A549 (cell line): ENCODE measurements around the gene NDUFB1. TPM values are rescaled to one million over a fixed set of nuclear protein-coding genes. Genes with fewer than 3 reads are reported as not detected.

Source experiments
- ATAC-seq, 2 experiments: fragments of 200-7000 bp in 1 of 2; fragments of >200 bp in 1 of 2; cut with Nextera tagmentation in 1 of 2; cut with Tn5 transposase in 1 of 2; 3 replicates each; pipeline versions ENCODE4 v1.8.0 to v1.9.1; 2018 to 2020; ENCODE audit warnings: mild to moderate bottlenecking in 1 of 2, moderate library complexity in 1 of 2
- CTCF ChIA-PET: fragments of 300-600 bp; sonication (Branson Sonifier 250); formaldehyde crosslinking; extraction: SDS; loops from one replicate; lab custom pipeline; 2021; ENCODE audit warnings: antibody characterized with exemption, inconsistent platforms; lab: Yijun Ruan, JAX
- POLR2A ChIA-PET: fragments of 350-600 bp; formaldehyde crosslinking; extraction: SDS; loops from one replicate; lab custom pipeline; 2021; ENCODE audit warnings: antibody characterized with exemption, inconsistent platforms; lab: Yijun Ruan, JAX
- DNase-seq, 2 experiments: peaks; one replicate each; pipeline versions ENCODE4 v3.0.0 to v3.0.0-alpha.2; 2011 to 2016; ENCODE audit warnings: low read depth in 1 of 2, low spot score in 1 of 2
- FAIRE-seq: peaks from 2 replicates; lab custom pipeline; 2011; peaks lifted over from hg19 to GRCh38; lab: Jason Lieb, UNC
- H3K27ac ChIP-seq, 2 experiments: fragments of >200 bp; sonication (Bioruptor Twin); formaldehyde crosslinking; 3 replicates each; pipeline ENCODE4 v1.5.1; 2016 to 2017
- H3K4me1 ChIP-seq: fragments of >200 bp; sonication (Bioruptor Twin); formaldehyde crosslinking; 3 replicates; pipeline ENCODE4 v1.6.1; 2016
- H3K4me2 ChIP-seq: fragments of >200 bp; sonication (Bioruptor Twin); formaldehyde crosslinking; 3 replicates; pipeline ENCODE4 v1.6.1; 2016
- H3K4me3 ChIP-seq: fragments of >200 bp; sonication (Bioruptor Twin); formaldehyde crosslinking; 3 replicates; pipeline ENCODE4 v1.5.1; 2016
- H3K9me3 ChIP-seq: fragments of >200 bp; sonication (Bioruptor Twin); formaldehyde crosslinking; 3 replicates; pipeline ENCODE4 v1.6.1; 2016
- ATOH8 ChIP-seq: fragments of 250-450 bp; sonication (Bioruptor Pico); IDR thresholded peaks from 2 replicates; pipeline ENCODE4 v1.5.0; 2020; ENCODE audit warnings: low read depth, mild to moderate bottlenecking, moderate library complexity
- CHD4 ChIP-seq: fragments of 200-600 bp; sonication (generic); IDR thresholded peaks from 2 replicates; pipeline ENCODE4 v1.6.1; 2016; ENCODE audit warnings: antibody characterized with exemption, mild to moderate bottlenecking, borderline replicate concordance
- ELK1 ChIP-seq: fragments of 150-350 bp; IDR thresholded peaks from 2 replicates; pipeline ENCODE4 v1.6.1; 2014; ENCODE audit warnings: low read depth, mild to moderate bottlenecking, low read length
- EP300 ChIP-seq, 2 experiments: fragments of >200 bp; sonication (Bioruptor Twin); formaldehyde crosslinking; IDR thresholded peaks; 2 replicates in 1 of 2; 3 replicates in 1 of 2; pipeline ENCODE4 v1.6.1; 2016 to 2017
- HOXB5 ChIP-seq: fragments of 250-450 bp; sonication (Bioruptor Pico); IDR thresholded peaks from 2 replicates; pipeline ENCODE4 v1.5.0; 2020; ENCODE audit warnings: mild to moderate bottlenecking, moderate library complexity
- KDM5A ChIP-seq: fragments of 200-600 bp; sonication (generic); IDR thresholded peaks from 2 replicates; pipeline ENCODE4 v1.6.1; 2016; ENCODE audit warnings: antibody characterized with exemption, mild to moderate bottlenecking
- MAX ChIP-seq: IDR thresholded peaks from 2 replicates; pipeline ENCODE4 v1.6.1; 2012
- PHF8 ChIP-seq: fragments of 200-600 bp; sonication (generic); IDR thresholded peaks from 2 replicates; pipeline ENCODE4 v1.6.1; 2016; ENCODE audit warnings: low read depth, mild to moderate bottlenecking, antibody characterized with exemption, moderate library complexity, borderline replicate concordance
- RAD21 ChIP-seq, 2 experiments: fragments of >200 bp in 1 of 2; sonication (Bioruptor Twin) in 1 of 2; formaldehyde crosslinking in 1 of 2; IDR thresholded peaks in 1 of 2; conservative IDR thresholded peaks in 1 of 2; 2 replicates in 1 of 2; 3 replicates in 1 of 2; pipeline ENCODE4 v1.6.1; 2012 to 2018; ENCODE audit warnings: inconsistent platforms in 1 of 2
- REST ChIP-seq: fragments of 200-600 bp; sonication (generic); IDR thresholded peaks from 2 replicates; pipeline ENCODE4 v1.6.1; 2016; ENCODE audit warnings: antibody characterized with exemption, mild to moderate bottlenecking, moderate library complexity
- RNF2 ChIP-seq: fragments of 200-600 bp; sonication (generic); IDR thresholded peaks from 2 replicates; pipeline ENCODE4 v1.6.1; 2016; ENCODE audit warnings: low read depth, mild to moderate bottlenecking, antibody characterized with exemption, moderate library complexity, borderline replicate concordance
- SMC3 ChIP-seq: fragments of >200 bp; sonication (Bioruptor Twin); formaldehyde crosslinking; IDR thresholded peaks from 3 replicates; pipeline ENCODE4 v1.6.1; 2018; ENCODE audit warnings: inconsistent platforms
- USF2 ChIP-seq: fragments of 450-650 bp; IDR thresholded peaks from 2 replicates; pipeline ENCODE4 v1.6.1; 2014; ENCODE audit warnings: antibody characterized with exemption
- WGBS: methylation state at CpG from one replicate; pipeline ENCODE4 v1.1.6; 2017; ENCODE audit errors: missing lambda C conversion rate; 5-methylcytosine and 5-hydroxymethylcytosine counted together
- polyA plus RNA-seq, 4 experiments: library from polyadenylated mRNA; depleted of rRNA in 3 of 4; stranded (reverse); fragments of >200 nt; fragmentation: RNase III in 1 of 4; extraction: RNeasy Plus Mini Kit Qiagen cat#74134 plus additional on column Dnase treatment in 1 of 4; gene quantifications; 2 replicates in 3 of 4; 3 replicates in 1 of 4; pipeline ENCODE4 v1.2.3, GENCODE V29; 2011 to 2017
- TF ChIP-seq, protein P1 (sequence below): fragments of >200 bp; sonication (Bioruptor Twin); formaldehyde crosslinking; IDR thresholded peaks from 3 replicates; pipeline ENCODE4 v1.5.1; 2016

NDUFB1 gene
- polyA plus RNA-seq, 2 of the 4 experiments (the other 2 are of a cell fraction) = 596 to 704 TPM

DNA sequence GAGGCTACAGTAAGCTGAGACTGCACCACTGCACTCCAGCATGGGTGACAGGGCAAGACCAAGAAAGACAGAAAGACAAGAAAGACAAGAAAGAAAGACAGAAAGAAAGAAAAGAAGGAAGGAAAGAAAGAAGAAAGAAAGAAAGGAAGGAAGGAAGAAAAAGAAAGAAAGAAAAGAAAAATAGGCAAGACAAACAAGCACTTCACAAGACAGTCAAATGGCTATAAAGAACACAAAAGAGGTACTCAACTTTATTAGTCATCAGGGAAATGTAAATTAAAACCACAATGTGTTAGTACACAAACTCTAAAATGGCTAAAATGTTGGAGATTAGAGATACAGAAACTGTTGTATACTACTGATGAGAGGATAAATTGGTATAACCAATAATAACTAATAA, 21.7 kb downstream of the NDUFB1 start (continued):
- TF ChIP-seq REST = no peak

- 37% methylated on average over 1 of the region's 1 CpG for WGBS
- ATAC-seq = peak in 1 of 2 experiments; percentile 76; a peak in 4 of 6 replicates
- peak in 1 of 2 experiments; percentile 14 for DNase-seq
- POLR2A ChIA-PET = interaction anchor here (0.6 kb wide), 1 partner anchor 423 kb away, joined by 3 read pairs; no protein-coding TSS in a partner anchor
- H3K9me3 ChIP-seq = no peaks in the 10 kb centered on the region
- no peak overlapping the region for H3K27ac ChIP-seq
- TF ChIP-seq SMC3 = peak; percentile 22; the same call in 1 of the 3 replicates
- TF ChIP-seq HOXB5 (CRISPR knock-in tag) = no peak
- TF ChIP-seq, protein P1, sequence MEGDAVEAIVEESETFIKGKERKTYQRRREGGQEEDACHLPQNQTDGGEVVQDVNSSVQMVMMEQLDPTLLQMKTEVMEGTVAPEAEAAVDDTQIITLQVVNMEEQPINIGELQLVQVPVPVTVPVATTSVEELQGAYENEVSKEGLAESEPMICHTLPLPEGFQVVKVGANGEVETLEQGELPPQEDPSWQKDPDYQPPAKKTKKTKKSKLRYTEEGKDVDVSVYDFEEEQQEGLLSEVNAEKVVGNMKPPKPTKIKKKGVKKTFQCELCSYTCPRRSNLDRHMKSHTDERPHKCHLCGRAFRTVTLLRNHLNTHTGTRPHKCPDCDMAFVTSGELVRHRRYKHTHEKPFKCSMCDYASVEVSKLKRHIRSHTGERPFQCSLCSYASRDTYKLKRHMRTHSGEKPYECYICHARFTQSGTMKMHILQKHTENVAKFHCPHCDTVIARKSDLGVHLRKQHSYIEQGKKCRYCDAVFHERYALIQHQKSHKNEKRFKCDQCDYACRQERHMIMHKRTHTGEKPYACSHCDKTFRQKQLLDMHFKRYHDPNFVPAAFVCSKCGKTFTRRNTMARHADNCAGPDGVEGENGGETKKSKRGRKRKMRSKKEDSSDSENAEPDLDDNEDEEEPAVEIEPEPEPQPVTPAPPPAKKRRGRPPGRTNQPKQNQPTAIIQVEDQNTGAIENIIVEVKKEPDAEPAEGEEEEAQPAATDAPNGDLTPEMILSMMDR = peak; percentile 33
- TF ChIP-seq RAD21 (conservative IDR thresholded peaks at IDR 0.05 in 1 of 2, IDR thresholded peaks at IDR 0.05 in 1 of 2) = peak; percentile 43 to 52; a peak in 4 of 5 replicates
- CTCF ChIA-PET = interaction anchor here (0.7 to 1.2 kb wide), 2 partner anchors 13 to 403 kb away, joined by 3 to 4 read pairs; partner anchors contain the start of gene ATXN3
- H3K4me3 ChIP-seq = no peak overlapping the region
- no peak for FAIRE-seq
- no peak overlapping the region for H3K4me2 ChIP-seq
- no peaks in the 10 kb centered on the region for H3K4me1 ChIP-seq
Measured at GRCh38 chr14:92093320-92093719, 28.2 kb downstream of the NDUFB1 start.

DNA sequence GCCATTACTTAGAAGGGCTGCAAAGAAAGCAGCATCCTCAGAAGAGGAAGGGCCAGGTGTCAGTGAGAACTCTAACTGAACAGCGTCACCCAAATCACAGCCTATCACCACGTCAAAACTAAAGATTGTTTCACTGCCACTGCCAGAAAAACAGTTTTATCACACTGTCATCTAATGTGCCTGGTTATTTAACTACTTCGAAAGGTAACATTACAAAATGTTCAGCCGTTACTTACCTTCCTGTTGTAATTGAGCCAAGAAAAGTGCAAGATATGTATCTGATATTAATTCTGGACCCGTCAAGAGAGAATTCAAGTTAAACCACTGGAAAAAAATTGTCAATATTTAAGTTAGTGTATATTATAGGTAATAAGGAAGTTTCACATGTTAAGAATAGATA, 33.0 kb downstream of the NDUFB1 start:
- DNase-seq (no peak), ATAC-seq (no peak), FAIRE-seq (no peak)
- Histone ChIP-seq H3K4me1 (no peaks in the 10 kb centered on the region), H3K27ac (no peak overlapping the region), H3K4me2 (no peak overlapping the region), H3K9me3 (no peaks in the 10 kb centered on the region), H3K4me3 (no peak overlapping the region)
- ChIA-PET POLR2A (interaction anchor here (0.6 kb wide), 1 partner anchor 18 kb away, joined by 3 read pairs; the partner anchor contains the start of gene ATXN3), CTCF (interaction anchor here (0.5 to 3.6 kb wide), 4 partner anchors 10 to 627 kb away, joined by 3 to 14 read pairs (median 4); partner anchors contain the start of gene ATXN3)
- 90% methylated on average over 5 of the region's 5 CpGs for WGBS
- TF ChIP-seq KDM5A = no peak
- no peak for TF ChIP-seq USF2
- no peak for TF ChIP-seq ELK1
- no peak for TF ChIP-seq RNF2
- no peak for TF ChIP-seq CHD4
- no peak for TF ChIP-seq PHF8
- no peak for TF ChIP-seq MAX
- TF ChIP-seq ATOH8 (CRISPR knock-in tag) = no peak
- TF ChIP-seq EP300 (IDR thresholded peaks at IDR 0.05) = no peak
